OCI-LY7 (cell line): ENCODE measurements around the gene PCCA.

Experiments used
- EZH2phosphoT487 ChIP-seq: fragments of 200-600 bp; sonication (generic); IDR thresholded peaks from 2 replicates; pipeline ENCODE4 v1.6.1; 2018; ENCODE audit warnings: low read depth, borderline replicate concordance, mild to moderate bottlenecking, mixed run types, antibody characterized with exemption, low read length, moderate library complexity, mixed read lengths
- TF ChIP-seq, protein P1 (sequence below): fragments of 200-600 bp; sonication (generic); conservative IDR thresholded peaks from 2 replicates; pipeline ENCODE4 v1.5.1; 2014; ENCODE audit warnings: mild to moderate bottlenecking, antibody characterized with exemption, low read length, moderate library complexity, mixed read lengths

DNA sequence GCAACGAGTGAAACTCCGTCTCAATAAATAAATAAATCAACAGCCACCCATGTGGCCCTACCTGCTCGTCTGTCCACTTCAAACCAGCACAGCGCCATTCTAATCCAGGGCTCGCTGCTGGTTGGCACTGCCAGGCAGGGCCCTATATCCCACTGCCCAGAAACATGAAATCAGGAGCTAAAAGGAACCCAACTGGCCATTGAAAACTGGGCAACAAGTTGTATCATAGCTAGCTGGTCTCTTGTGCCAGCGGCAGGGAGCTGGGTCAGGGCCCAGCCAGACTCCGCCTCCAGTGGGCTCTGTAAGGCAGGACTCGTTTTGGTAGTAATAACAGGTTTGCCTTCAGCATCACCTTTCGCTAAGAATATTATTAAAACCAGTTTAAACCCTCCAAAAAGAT is 460.4 kb downstream of the PCCA start:
- TF ChIP-seq, protein P1, sequence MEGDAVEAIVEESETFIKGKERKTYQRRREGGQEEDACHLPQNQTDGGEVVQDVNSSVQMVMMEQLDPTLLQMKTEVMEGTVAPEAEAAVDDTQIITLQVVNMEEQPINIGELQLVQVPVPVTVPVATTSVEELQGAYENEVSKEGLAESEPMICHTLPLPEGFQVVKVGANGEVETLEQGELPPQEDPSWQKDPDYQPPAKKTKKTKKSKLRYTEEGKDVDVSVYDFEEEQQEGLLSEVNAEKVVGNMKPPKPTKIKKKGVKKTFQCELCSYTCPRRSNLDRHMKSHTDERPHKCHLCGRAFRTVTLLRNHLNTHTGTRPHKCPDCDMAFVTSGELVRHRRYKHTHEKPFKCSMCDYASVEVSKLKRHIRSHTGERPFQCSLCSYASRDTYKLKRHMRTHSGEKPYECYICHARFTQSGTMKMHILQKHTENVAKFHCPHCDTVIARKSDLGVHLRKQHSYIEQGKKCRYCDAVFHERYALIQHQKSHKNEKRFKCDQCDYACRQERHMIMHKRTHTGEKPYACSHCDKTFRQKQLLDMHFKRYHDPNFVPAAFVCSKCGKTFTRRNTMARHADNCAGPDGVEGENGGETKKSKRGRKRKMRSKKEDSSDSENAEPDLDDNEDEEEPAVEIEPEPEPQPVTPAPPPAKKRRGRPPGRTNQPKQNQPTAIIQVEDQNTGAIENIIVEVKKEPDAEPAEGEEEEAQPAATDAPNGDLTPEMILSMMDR = no peak
- TF ChIP-seq EZH2phosphoT487 = no peak
